Testis (tissue), 3 donors: ENCODE measurements around the gene SLC50A1. TPM values are rescaled to one million over a fixed set of nuclear protein-coding genes. Genes with fewer than 3 reads are reported as not detected.

Source experiments
- DNase-seq: peaks from one replicate; pipeline ENCODE4 v3.0.0-alpha.2; 2019
- H3K27ac ChIP-seq, 2 donors: fragments of 200-600 bp; sonication (generic); one replicate each; pipeline ENCODE4 v1.5.1; 2019
- H3K27me3 ChIP-seq: fragments of 200-600 bp; sonication (generic); one replicate; pipeline ENCODE4 v1.5.1; 2019
- H3K36me3 ChIP-seq: fragments of 200-600 bp; sonication (generic); one replicate; pipeline ENCODE4 v1.5.1; 2017; ENCODE audit warnings: low read depth; ENCODE audit errors: missing control alignments
- H3K4me1 ChIP-seq: fragments of 200-600 bp; sonication (generic); one replicate; pipeline ENCODE4 v1.5.1; 2019
- H3K4me3 ChIP-seq, 2 donors: fragments of 200-600 bp; sonication (generic); one replicate each; pipeline ENCODE4 v1.5.1; 2017 to 2019
- H3K9me3 ChIP-seq: fragments of 200-600 bp; sonication (generic); one replicate; pipeline ENCODE4 v1.5.1; 2017
- POLR2A ChIP-seq: fragments of 450-650 bp; IDR thresholded peaks from one replicate; pipeline ENCODE4 v1.6.1; 2017; ENCODE audit warnings: antibody characterized with exemption, mild to moderate bottlenecking, moderate library complexity
- WGBS, 2 donors: methylation state at CpG; one replicate each; pipeline ENCODE4 v1.1.5; 2018; 5-methylcytosine and 5-hydroxymethylcytosine counted together
- intact Hi-C: fragments of 100-400 bp; cut with DNase I; formaldehyde crosslinking; loops from one replicate; pipeline ENCODE4 v1.15.1; 2023; ENCODE audit warnings: low total_unique reads
- polyA plus RNA-seq: library from polyadenylated mRNA; stranded (reverse); fragments of 350-450 nt; fragmentation: Illumina TruSeq; extraction: RNeasy Lipid Tissue Mini Kit (QIAGEN cat#74804); gene quantifications from one replicate; pipeline ENCODE4 v1.2.3, GENCODE V29; 2014; ENCODE audit warnings: low read depth, low replicate concordance; ENCODE audit not compliant: insufficient read depth
- total RNA-seq, 2 donors: library from RNA; depleted of rRNA; stranded (reverse); fragments of >200 nt; gene quantifications; one replicate each; pipeline ENCODE4 v1.2.3, GENCODE V29; 2016
- TF ChIP-seq, protein P1 (sequence below), 3 experiments: fragments of 450-650 bp in 2 of 3; fragments of 200-600 bp in 1 of 3; sonication (generic) in 1 of 3; IDR thresholded peaks; one replicate each; pipeline ENCODE4 v1.5.1; 2016 to 2019; ENCODE audit warnings: antibody characterized with exemption in 3 of 3, mild to moderate bottlenecking in 2 of 3, moderate library complexity in 1 of 3

Gene SLC50A1
- total and polyA plus RNA-seq, 3 donors from 2014 or later, result 25.2 to 33.7 (median 30.0) TPM

DNA sequence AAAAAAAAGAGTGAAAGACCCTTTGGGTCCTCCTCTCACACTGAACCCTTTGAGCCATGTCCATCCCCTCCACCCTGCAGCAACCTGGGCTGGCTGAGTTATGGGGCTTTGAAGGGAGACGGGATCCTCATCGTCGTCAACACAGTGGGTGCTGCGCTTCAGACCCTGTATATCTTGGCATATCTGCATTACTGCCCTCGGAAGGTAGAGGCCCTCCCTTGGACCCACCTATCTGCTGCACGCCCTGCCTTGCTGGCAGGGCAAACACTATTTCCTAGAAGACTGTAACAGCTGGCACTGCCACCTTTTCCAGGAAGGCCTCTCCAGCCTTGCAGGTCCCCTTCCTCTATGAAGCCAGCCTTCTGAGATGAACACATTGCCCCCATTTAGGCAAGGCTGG is 1.1 kb downstream of the SLC50A1 start:
- Histone ChIP-seq H3K36me3 (no peaks in the 10 kb centered on the region), H3K9me3 (no peaks in the 10 kb centered on the region), H3K27ac (peak overlapping the region; percentile 4 to 95), H3K27me3 (no peaks in the 10 kb centered on the region), H3K4me1 (peaks cover 25% of the 10 kb centered on the region), H3K4me3 (peak overlapping the region in 1 of 2 donors; percentile 82)
- WGBS, 2 donors, result 15 to 42% methylated on average over 4 to 6 of the region's 6 CpGs
- DNase-seq, result no peak
- TF ChIP-seq POLR2A, result no peak
- TF ChIP-seq, protein P1, sequence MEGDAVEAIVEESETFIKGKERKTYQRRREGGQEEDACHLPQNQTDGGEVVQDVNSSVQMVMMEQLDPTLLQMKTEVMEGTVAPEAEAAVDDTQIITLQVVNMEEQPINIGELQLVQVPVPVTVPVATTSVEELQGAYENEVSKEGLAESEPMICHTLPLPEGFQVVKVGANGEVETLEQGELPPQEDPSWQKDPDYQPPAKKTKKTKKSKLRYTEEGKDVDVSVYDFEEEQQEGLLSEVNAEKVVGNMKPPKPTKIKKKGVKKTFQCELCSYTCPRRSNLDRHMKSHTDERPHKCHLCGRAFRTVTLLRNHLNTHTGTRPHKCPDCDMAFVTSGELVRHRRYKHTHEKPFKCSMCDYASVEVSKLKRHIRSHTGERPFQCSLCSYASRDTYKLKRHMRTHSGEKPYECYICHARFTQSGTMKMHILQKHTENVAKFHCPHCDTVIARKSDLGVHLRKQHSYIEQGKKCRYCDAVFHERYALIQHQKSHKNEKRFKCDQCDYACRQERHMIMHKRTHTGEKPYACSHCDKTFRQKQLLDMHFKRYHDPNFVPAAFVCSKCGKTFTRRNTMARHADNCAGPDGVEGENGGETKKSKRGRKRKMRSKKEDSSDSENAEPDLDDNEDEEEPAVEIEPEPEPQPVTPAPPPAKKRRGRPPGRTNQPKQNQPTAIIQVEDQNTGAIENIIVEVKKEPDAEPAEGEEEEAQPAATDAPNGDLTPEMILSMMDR (IDR thresholded peaks at IDR 0.05), result no peak
- intact Hi-C loops, result no loop called here

DNA sequence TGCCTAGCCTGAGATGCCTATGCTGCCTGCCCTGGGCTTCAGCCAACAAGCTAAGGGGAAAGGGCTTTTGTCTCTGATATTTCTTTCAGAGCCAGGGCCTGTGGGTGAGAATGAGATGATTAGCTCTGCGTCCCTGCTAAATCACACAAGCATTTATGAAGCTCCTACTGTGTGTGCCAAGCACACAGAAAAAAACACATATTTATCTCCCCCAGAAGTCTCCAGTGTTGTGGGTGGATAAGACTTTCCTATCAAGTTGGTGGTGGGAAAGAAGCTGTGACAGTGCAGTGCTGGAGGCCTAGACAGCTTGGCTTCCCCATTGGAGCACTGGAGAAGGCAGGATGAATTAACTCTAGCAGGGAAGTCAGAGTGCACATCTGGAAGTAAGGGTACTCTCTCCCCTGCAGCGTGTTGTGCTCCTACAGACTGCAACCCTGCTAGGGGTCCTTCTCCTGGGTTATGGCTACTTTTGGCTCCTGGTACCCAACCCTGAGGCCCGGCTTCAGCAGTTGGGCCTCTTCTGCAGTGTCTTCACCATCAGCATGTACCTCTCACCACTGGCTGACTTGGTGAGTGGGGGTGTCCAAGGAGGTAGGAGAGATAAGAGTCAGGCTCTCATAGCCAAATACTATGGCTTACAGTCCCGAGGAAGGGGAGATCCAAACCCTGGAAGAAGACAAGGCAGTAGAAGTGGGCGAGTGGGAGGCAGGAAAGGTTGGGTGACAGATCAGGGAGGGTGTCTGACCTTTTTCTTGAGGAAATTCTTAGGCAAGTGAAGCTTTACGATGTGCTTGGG is 1.7 kb downstream of the SLC50A1 start:
- Histone ChIP-seq H3K36me3 (no peaks in the 10 kb centered on the region), H3K27me3 (no peaks in the 10 kb centered on the region), H3K4me1 (peaks cover 25% of the 10 kb centered on the region), H3K9me3 (no peaks in the 10 kb centered on the region), H3K4me3 (no peak overlapping the region), H3K27ac (no peak overlapping the region)
- TF ChIP-seq, protein P1 (IDR thresholded peaks at IDR 0.05), result no peak
- no peak for TF ChIP-seq POLR2A
- no peak for DNase-seq
- 79% methylated on average over 6 of the region's 6 CpGs for WGBS, 2 donors
- intact Hi-C loops, result no loop called here

DNA sequence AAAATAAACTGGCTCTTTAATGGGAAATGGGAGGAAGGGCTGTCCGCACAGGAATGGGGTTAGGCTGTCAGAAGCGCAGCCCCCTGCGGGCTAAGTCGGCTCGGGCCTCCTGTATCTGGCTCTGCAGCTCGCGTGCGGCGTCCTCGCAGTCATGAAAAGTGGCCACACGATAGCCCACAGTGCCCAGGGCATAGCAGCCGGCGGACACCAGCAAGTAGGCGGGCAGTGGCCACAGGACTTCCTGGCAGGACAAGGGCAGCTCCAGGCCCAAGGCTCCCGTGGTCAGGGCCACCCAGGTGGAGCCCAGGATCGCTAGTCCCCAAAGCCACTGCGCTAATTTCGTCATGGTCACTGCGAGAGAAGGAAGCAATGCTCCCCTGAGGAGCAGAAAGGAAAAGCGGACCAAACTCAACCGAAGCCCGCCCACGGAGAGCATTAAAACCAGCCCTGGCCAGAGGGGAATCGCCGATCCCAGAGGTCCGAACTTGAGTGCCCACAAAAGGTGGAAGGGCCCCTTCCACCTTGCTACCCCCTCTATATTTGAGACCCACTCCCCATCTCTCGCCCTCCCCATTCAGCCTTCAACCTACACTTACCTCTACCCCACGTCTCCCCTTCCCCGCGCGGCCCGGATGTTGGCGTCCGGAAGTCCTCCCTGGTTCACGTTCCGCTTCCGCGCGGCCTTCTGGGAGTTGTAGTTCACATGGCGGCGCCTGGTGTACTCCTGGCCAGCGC is 4.4 kb downstream of the SLC50A1 start, which contains the start of gene DPM3:
DPM3 (minus strand) TSS at position 637 of the 735 bp plus-strand sequence; CDS start at position 346, 291 bp downstream.
- Histone ChIP-seq H3K9me3 (no peaks in the 10 kb centered on the region), H3K27ac (peak within 1 kb of the TSS; percentile 69 to 84), H3K36me3 (no peaks in the 10 kb centered on the region), H3K4me1 (peaks cover 14% of the 10 kb centered on the region), H3K27me3 (no peaks in the 10 kb centered on the region), H3K4me3 (peak within 1 kb of the TSS; percentile 78 to 79)
- intact Hi-C loops, result no loop called here
- TF ChIP-seq, protein P1 (IDR thresholded peaks at IDR 0.05), result no peak
- no peak for TF ChIP-seq POLR2A
- peak; percentile 96 for DNase-seq
- WGBS, 2 donors, result 0 to 1% methylated on average over 25 to 42 of the region's 42 CpGs

- 3 to 6% methylated on average over 7 to 11 of the region's 11 CpGs for WGBS, 2 donors
- peak overlapping the region; percentile 78 to 79 for H3K4me3 ChIP-seq
- H3K27ac ChIP-seq, result peak overlapping the region in 1 of 2 donors; percentile 84
- no peaks in the 10 kb centered on the region for H3K9me3 ChIP-seq
- no peak for TF ChIP-seq POLR2A
- TF ChIP-seq, protein P1 (IDR thresholded peaks at IDR 0.05), result no peak
- DNase-seq, result no peak
- peaks cover 14% of the 10 kb centered on the region for H3K4me1 ChIP-seq
- intact Hi-C loops, result no loop called here
- H3K36me3 ChIP-seq, result no peaks in the 10 kb centered on the region
- H3K27me3 ChIP-seq, result no peaks in the 10 kb centered on the region
Observed at GRCh38 chr1:155140630-155140953, 4.9 kb downstream of the SLC50A1 start.
